NOMO-1 (cell line): ENCODE results near the gene SEMA3D.

Source experiments
- DNase-seq, 2 experiments: peaks; one replicate each; lab custom pipeline; 2025; ENCODE audit not compliant: unreplicated experiment in 2 of 2; lab: John Stamatoyannopoulos, UW

Gene SEMA3D

GRCh38 chr7:85184599-85185423 is 2.0 kb downstream of the SEMA3D start:
- no peak for DNase-seq

GRCh38 chr7:85183296-85183695 is 3.6 kb downstream of the SEMA3D start:
- no peak for DNase-seq

GRCh38 chr7:85178531-85179298 is 8.1 kb downstream of the SEMA3D start:
- no peak for DNase-seq

DNA sequence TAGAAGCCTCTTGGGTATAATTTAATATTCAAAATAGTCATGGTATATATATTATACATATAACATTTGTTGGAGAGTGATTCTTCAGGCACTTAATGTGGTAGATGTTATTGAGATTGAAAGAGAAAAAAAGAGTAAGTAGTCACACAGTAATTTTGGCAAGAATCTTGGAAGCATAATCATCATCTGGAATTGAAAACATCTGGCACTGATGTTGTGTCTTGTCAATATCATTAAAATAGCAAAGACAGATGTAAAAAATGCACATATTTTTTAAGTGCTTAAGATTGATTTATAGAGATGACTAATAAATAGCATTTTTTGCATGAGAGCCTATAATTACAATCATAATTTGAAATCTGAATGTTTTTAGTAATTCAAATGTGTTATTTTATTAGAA is 9.5 kb downstream of the SEMA3D start:
- DNase-seq = no peak

DNA sequence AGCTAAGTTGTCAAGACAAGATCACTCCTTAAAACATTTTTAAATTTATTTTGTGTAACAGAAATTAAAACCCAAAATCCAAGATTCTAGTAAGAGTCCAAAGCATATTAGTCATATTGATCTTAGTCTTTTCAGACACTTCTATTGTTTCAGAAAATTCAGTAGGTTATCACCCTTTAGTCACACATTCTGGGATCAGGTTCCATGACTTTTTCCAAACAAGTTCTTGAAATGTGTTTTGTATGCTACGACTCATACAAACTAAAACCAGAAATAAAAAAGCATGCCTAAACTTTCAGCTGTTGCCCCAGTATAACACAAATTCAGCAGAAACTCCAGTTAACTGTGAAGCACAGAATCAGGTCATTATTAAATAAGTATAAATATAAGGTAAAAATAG is 10.7 kb downstream of the SEMA3D start:
- DNase-seq = no peak

DNA sequence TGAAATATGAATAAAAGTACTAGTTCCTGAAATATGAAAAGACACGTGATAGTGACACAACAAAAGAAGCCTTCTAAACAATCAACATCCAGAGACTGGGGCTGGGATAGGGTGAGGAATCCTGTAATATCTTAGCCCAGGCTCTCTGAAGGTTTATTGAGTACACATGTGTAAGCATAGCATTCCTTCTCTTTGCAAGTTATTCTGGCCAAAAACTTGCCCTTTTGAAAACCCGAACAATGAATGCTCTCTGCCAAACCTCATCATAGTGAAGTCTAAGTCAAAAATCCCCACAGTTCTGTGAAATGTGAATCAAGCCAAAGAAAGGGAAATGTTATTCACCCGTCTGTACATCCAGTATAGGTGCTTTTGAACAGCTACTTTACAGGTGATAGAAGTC is 11.6 kb downstream of the SEMA3D start:
- DNase-seq = no peak

DNA sequence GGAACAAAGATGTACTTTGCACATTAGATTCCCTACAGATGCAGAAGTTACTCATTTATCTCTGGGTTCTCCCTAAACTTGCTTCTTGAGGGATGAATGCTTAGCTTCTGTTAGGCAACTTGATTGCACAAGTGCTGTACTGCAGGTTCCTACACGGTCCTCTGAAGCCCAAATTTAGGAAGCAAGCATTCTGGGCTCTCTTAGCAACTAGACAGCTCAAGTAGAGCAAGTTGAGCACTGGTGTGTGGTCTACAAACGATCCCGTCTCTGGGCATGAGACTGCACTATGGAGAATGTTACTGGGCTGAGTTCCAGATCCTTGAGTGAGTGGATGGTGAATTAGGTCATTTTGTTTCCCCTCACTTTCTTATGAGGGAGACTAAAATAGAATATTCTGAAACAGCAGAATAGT is 14.3 kb downstream of the SEMA3D start:
- DNase-seq = no peak

GRCh38 chr7:85167636-85168035 is 19.2 kb downstream of the SEMA3D start:
- no peak for DNase-seq

DNA sequence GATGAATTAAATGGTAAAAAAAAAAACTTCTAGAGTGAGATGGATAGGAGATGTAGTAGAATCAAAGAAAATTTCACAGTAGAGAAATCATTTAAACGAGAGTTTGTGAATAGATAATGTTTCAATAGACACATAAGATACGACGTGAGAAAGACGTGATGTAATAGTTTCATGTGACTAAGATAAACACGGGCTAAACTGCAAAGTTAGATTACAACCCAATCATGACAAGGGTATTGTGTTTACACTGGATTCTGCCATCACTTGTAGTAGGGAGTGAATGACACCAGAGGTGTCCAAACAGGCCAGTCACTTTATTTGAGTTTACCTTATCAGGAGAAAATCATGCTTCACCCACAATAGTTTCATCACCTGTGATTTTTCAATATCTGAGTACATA is 21.6 kb downstream of the SEMA3D start:
- no peak for DNase-seq

- no peak for DNase-seq
These were observed 22.5 kb downstream of the SEMA3D start for GRCh38 chr7:85164376-85164775.

DNA sequence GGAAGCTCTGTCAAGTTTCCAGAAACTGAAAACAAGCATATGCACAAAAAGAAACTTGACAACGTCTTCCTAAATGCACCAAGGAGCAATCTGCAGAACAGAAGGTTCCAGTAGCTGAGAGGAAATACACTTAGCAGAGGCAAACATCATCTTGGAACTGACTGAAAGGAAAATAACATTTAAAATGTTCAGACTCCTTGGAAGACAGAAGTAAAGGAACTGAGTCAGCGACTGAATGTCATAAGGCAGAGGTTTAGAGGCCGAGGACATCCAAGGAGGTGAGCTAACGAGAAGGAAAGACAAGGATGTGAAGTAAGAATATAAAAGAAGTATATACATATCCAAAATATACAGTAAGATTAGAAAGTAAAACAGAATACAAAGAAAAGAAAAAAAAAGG is 24.1 kb downstream of the SEMA3D start:
- no peak for DNase-seq

- DNase-seq = peak; percentile 29 to 78
These were observed 26.6 kb downstream of the SEMA3D start for GRCh38 chr7:85160223-85160622.

DNA sequence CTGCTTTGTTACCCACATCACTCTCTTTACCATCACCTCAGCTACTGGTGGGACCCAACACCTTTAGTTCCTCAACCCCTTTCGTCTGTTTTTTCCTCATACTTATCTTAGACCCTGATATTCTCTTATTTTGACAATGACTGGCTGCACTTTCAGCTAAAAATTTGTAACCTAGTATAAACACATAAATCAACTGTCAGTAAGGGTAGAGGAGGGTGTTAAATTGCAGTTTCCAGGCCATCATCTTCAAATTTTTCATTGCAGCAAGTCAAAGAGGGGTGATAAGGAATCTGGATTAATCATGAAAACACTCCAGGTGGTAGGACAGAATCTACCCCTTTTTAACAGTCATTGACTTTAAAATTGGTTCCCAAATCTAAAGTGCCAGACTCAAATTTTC is 27.9 kb downstream of the SEMA3D start:
- no peak for DNase-seq

DNA sequence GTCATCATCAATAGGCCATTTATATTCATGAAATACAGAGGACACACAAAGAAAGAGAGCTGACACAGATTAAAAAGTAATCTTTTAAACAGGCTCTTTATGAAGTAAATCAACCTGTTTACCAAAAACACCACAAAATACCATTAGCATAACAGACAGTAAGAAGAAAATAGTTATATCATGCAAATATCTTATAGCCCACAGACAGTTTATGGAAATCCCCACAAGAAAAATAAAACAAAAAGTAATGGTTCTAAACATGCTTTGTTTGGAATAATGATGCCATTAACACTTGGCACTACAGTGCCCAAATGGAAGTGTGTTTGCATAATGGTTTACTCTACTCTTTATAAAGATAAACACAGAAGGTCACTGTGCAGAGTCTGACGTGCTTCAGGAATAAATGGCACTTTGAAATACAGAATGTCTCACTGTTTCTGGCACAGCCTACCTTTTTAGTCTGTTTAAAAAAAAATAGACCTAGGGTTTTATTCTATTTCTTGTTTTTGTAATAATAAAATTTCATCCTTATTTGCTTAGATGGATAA is 30.1 kb downstream of the SEMA3D start:
- no peak for DNase-seq

GRCh38 chr7:85154282-85154937 is 32.4 kb downstream of the SEMA3D start:
- no peak for DNase-seq

DNA sequence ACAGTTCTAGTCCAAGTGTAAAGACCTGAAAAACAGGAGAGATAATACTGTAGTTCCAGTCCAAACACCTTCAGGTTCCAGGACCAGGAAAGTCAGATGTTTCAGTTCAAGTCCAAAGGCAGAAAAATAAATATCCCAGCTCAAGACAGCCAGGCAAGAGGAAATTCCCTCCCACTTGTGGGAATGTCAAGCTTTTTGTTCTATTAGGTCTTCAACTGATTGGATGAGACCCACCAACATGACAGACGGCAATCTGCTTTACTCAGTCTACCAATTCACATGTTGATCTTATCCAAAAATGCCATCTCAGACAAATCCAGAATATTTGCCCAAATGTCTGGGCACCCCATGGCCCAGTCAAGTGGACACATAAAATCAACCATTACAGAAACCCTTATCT is 33.1 kb downstream of the SEMA3D start:
- no peak for DNase-seq

GRCh38 chr7:85150624-85151023 is 36.2 kb downstream of the SEMA3D start:
- no peak for DNase-seq

- no peak for DNase-seq
These were observed 42.1 kb downstream of the SEMA3D start for GRCh38 chr7:85144771-85145170.

GRCh38 chr7:85135977-85136376 is 50.9 kb downstream of the SEMA3D start:
- DNase-seq = no peak

DNA sequence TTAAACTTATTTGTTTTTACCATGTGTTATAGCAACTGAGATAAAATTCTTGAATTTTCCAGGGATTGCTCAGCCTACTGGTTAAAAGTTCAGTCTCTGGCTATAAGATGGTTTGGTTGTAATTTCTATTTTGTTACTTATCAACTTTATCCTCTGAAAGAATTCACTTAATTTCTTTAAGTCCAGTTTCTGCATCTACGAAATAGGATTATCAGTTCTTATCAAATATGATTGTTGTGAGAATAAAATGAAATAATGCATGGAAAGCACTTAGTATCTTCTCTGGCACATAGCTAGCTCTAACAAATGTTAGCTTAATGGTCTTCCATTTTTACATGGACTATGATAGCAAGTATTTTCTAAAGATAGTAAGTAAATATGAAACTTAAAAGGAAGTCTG is 53.3 kb downstream of the SEMA3D start:
- no peak for DNase-seq

- DNase-seq = no peak
These were observed 53.9 kb downstream of the SEMA3D start for GRCh38 chr7:85133006-85133405.
